Adipocyte (in vitro differentiated cells): Measurements from ENCODE around the gene RNF227.

Source experiments
- DNase-seq: peaks from one replicate; pipeline ENCODE4 v3.0.0-alpha.2; 2015; ENCODE audit warnings: low read depth
- H3K27me3 ChIP-seq: replicated peaks from 2 replicates; pipeline ENCODE4 v1.7.0; 2013; ENCODE audit warnings: mild to moderate bottlenecking, low read length, moderate library complexity; ENCODE audit not compliant: control insufficient read depth, insufficient read depth
- H3K36me3 ChIP-seq: 2 replicates; pipeline ENCODE4 v1.7.0; 2013; ENCODE audit warnings: low read length, mild to moderate bottlenecking, moderate library complexity; ENCODE audit not compliant: control insufficient read depth, insufficient read depth, severe bottlenecking
- H3K4me1 ChIP-seq: 2 replicates; pipeline ENCODE4 v1.7.0; 2013; ENCODE audit warnings: mild to moderate bottlenecking, low read length, moderate library complexity; ENCODE audit not compliant: control insufficient read depth, insufficient read depth
- H3K4me3 ChIP-seq: 2 replicates; pipeline ENCODE4 v1.7.0; 2013; ENCODE audit warnings: mild to moderate bottlenecking, low read length, moderate library complexity
- H3K9ac ChIP-seq: 2 replicates; pipeline ENCODE4 v1.7.0; 2013; ENCODE audit warnings: mild to moderate bottlenecking, low read length, moderate library complexity
- H3K9me3 ChIP-seq: 2 replicates; pipeline ENCODE4 v1.7.0; 2013; ENCODE audit warnings: mild to moderate bottlenecking, low read length, moderate library complexity; ENCODE audit not compliant: control insufficient read depth

RNF227 gene

GRCh38 chr17:7929158-7930023 is 13.3 kb upstream of the RNF227 start, which contains the start of gene KCNAB3:
Gene KCNAB3, minus strand, starts transcription at chr17:7929856. Its CDS starts 421 bp downstream, at chr17:7929435.
- Histone ChIP-seq H3K4me3 (peak within 1 kb of the TSS; percentile 99), H3K9ac (no peak within 1 kb of the TSS), H3K4me1 (peaks cover 24% of the 10 kb centered on the region), H3K27me3 (no peaks in the 10 kb centered on the region), H3K9me3 (no peaks in the 10 kb centered on the region), H3K36me3 (no peaks in the 10 kb centered on the region)
- peak; percentile 89 for DNase-seq

GRCh38 chr17:7927596-7927995 is 11.5 kb upstream of the RNF227 start:
- no peak for DNase-seq
- no peak overlapping the region for H3K9ac ChIP-seq
- H3K4me3 ChIP-seq, result no peak overlapping the region
- H3K36me3 ChIP-seq, result no peaks in the 10 kb centered on the region
- H3K4me1 ChIP-seq, result peaks cover 15% of the 10 kb centered on the region
- no peaks in the 10 kb centered on the region for H3K27me3 ChIP-seq
- no peaks in the 10 kb centered on the region for H3K9me3 ChIP-seq

GRCh38 chr17:7922845-7923628 is 6.9 kb upstream of the RNF227 start:
- Histone ChIP-seq H3K27me3 (no peaks in the 10 kb centered on the region), H3K4me3 (peak overlapping the region; percentile 80), H3K9ac (peak overlapping the region; percentile 82), H3K4me1 (peaks cover 9% of the 10 kb centered on the region), H3K36me3 (no peaks in the 10 kb centered on the region), H3K9me3 (no peaks in the 10 kb centered on the region)
- peak; percentile 80 for DNase-seq

- Histone ChIP-seq H3K36me3 (no peaks in the 10 kb centered on the region), H3K4me3 (peak overlapping the region; percentile 80), H3K27me3 (no peaks in the 10 kb centered on the region), H3K9ac (peak overlapping the region; percentile 82), H3K4me1 (peaks cover 9% of the 10 kb centered on the region), H3K9me3 (no peaks in the 10 kb centered on the region)
- no peak for DNase-seq
Observed at GRCh38 chr17:7922269-7922844, 6.3 kb upstream of the RNF227 start.

GRCh38 chr17:7916808-7917207 is 719 bp upstream of the RNF227 start:
- no peaks in the 10 kb centered on the region for H3K9me3 ChIP-seq
- H3K9ac ChIP-seq, result peak overlapping the region; percentile 84
- peak overlapping the region; percentile 82 for H3K4me3 ChIP-seq
- H3K4me1 ChIP-seq, result peaks cover 17% of the 10 kb centered on the region
- H3K36me3 ChIP-seq, result peaks cover 3% of the 10 kb centered on the region
- DNase-seq, result peak; percentile 55
- H3K27me3 ChIP-seq, result no peaks in the 10 kb centered on the region

GRCh38 chr17:7916385-7916682 is 245 bp upstream of the RNF227 start:
- Histone ChIP-seq H3K27me3 (no peaks in the 10 kb centered on the region), H3K4me3 (peak overlapping the region; percentile 82), H3K9ac (peak overlapping the region; percentile 84), H3K9me3 (no peaks in the 10 kb centered on the region), H3K36me3 (peaks cover 7% of the 10 kb centered on the region), H3K4me1 (peaks cover 17% of the 10 kb centered on the region)
- DNase-seq, result no peak

GRCh38 chr17:7915179-7915610 is 894 bp downstream of the RNF227 start:
- H3K27me3 ChIP-seq, result no peaks in the 10 kb centered on the region
- H3K4me1 ChIP-seq, result peaks cover 17% of the 10 kb centered on the region
- peak overlapping the region; percentile 82 for H3K4me3 ChIP-seq
- no peak for DNase-seq
- peak overlapping the region; percentile 84 for H3K9ac ChIP-seq
- H3K36me3 ChIP-seq, result peaks cover 17% of the 10 kb centered on the region
- H3K9me3 ChIP-seq, result no peaks in the 10 kb centered on the region

GRCh38 chr17:7912927-7913524 is 3.1 kb downstream of the RNF227 start:
- Histone ChIP-seq H3K4me3 (no peak overlapping the region), H3K36me3 (peaks cover 38% of the 10 kb centered on the region), H3K27me3 (no peaks in the 10 kb centered on the region), H3K9me3 (no peaks in the 10 kb centered on the region), H3K4me1 (peaks cover 17% of the 10 kb centered on the region), H3K9ac (peak overlapping the region; percentile 66)
- peak; percentile 71 for DNase-seq

GRCh38 chr17:7911116-7911515 is 5.0 kb downstream of the RNF227 start:
- Histone ChIP-seq H3K4me3 (no peak overlapping the region), H3K4me1 (peaks cover 9% of the 10 kb centered on the region), H3K27me3 (no peaks in the 10 kb centered on the region), H3K9me3 (no peaks in the 10 kb centered on the region), H3K36me3 (peaks cover 57% of the 10 kb centered on the region), H3K9ac (no peak overlapping the region)
- DNase-seq, result no peak

- Histone ChIP-seq H3K9ac (no peak overlapping the region), H3K4me1 (peaks cover 8% of the 10 kb centered on the region), H3K9me3 (no peaks in the 10 kb centered on the region), H3K27me3 (no peaks in the 10 kb centered on the region), H3K36me3 (peaks cover 61% of the 10 kb centered on the region), H3K4me3 (no peak overlapping the region)
- no peak for DNase-seq
Observed at GRCh38 chr17:7910711-7911110, 5.4 kb downstream of the RNF227 start.

- peaks cover 66% of the 10 kb centered on the region for H3K36me3 ChIP-seq
- no peak for DNase-seq
- H3K9me3 ChIP-seq, result no peaks in the 10 kb centered on the region
- no peak overlapping the region for H3K9ac ChIP-seq
- no peak overlapping the region for H3K4me3 ChIP-seq
- H3K27me3 ChIP-seq, result no peaks in the 10 kb centered on the region
- peaks cover 6% of the 10 kb centered on the region for H3K4me1 ChIP-seq
Observed at GRCh38 chr17:7910281-7910680, 5.8 kb downstream of the RNF227 start.
